ENCODE results near the gene ADAM10. TPM values are rescaled to one million over a fixed set of nuclear protein-coding genes. Genes with fewer than 3 reads are reported as not detected.

The ADAM10 gene
- total RNA-seq, 1 donor from 2014 or later: 50.1 TPM

DNA sequence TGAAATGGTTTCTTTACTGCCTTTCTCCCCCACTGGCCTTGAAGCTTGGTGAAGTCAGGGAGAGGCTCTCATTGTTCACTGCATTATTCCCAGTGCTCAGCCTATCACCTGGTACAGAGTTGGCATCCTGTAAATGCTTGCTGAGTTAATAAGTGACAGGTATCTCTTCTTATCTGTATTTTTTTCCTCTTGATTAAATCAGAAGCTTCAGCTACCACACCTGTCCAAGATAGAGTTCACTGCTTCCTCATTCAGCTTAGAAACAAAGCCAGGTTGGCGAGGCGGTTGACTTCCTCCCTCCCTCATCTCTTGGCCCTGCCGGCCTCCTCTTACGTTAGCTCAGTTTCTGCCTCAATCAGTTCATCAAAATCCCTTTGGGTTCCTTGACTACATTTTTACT, 174.9 kb downstream of the ADAM10 start:
- H3K9ac ChIP-seq (ENCODE audit: low read depth in 1 of 3, low read length in 3 of 3): no peak overlapping the region
- no peaks in the 10 kb centered on the region for H3K36me3 ChIP-seq (ENCODE audit: control insufficient read depth in 3 of 3, insufficient read depth in 3 of 3, low read length in 3 of 3)
- no peak overlapping the region for H3K27ac ChIP-seq (ENCODE audit: low read depth, low read length)
- no peaks in the 10 kb centered on the region for H3K27me3 ChIP-seq (ENCODE audit: control insufficient read depth in 3 of 3, insufficient read depth in 3 of 3, low read length in 3 of 3)
- no peak overlapping the region for H3K4me3 ChIP-seq (ENCODE audit: low read length in 3 of 3)
- H3K9me3 ChIP-seq (ENCODE audit: control insufficient read depth in 3 of 3, low read length in 3 of 3): no peaks in the 10 kb centered on the region
- no peaks in the 10 kb centered on the region for H3K4me1 ChIP-seq (ENCODE audit: control insufficient read depth in 3 of 3, insufficient read depth in 3 of 3, low read length in 3 of 3)

DNA sequence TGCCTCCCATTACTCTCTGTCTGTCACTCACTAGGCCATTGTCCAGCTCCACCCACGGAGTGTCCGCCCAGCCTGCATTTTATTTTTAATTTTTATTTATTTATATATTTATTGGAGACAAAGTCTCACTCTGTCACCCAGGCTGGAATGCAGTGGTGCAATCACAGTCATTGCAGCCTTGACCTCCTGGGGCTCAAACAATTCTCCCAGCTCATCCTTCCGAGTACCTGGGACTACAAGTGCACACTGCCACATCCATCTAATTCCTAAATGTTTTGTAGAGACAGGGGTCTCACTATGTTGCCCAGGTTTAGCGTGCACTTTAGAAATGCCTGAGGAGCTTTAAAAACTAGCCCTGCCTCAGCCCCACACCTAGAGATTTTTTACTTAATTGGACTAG, 176.2 kb downstream of the ADAM10 start:
- no peaks in the 10 kb centered on the region for H3K27me3 ChIP-seq (ENCODE audit: control insufficient read depth in 3 of 3, insufficient read depth in 3 of 3, low read length in 3 of 3)
- no peak overlapping the region for H3K9ac ChIP-seq (ENCODE audit: low read depth in 1 of 3, low read length in 3 of 3)
- no peaks in the 10 kb centered on the region for H3K4me1 ChIP-seq (ENCODE audit: control insufficient read depth in 3 of 3, insufficient read depth in 3 of 3, low read length in 3 of 3)
- H3K9me3 ChIP-seq (ENCODE audit: control insufficient read depth in 3 of 3, low read length in 3 of 3): no peaks in the 10 kb centered on the region
- H3K4me3 ChIP-seq (ENCODE audit: low read length in 3 of 3): no peak overlapping the region
- H3K27ac ChIP-seq (ENCODE audit: low read depth, low read length): no peak overlapping the region
- no peaks in the 10 kb centered on the region for H3K36me3 ChIP-seq (ENCODE audit: control insufficient read depth in 3 of 3, insufficient read depth in 3 of 3, low read length in 3 of 3)

DNA sequence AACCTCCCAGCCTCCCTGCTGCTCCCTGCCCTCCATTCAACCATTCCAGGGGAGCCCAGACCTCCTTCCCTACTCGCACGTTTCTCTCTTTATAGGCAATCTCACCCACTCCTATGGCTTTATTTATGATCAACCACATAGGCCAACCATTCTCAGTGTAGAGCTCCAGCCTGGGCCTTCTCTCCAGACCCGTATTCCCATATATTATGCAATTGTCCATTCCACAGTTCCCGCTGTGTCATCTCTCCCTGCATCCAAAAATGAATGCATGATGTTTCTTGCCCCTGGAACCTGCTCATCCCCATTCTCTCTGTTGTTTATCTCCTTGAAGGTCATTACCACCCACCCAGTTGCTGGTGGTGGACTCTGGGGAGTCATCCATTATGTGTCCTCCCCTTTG, 177.0 kb downstream of the ADAM10 start:
- Histone ChIP-seq H3K9ac (ENCODE audit: low read depth in 1 of 3, low read length in 3 of 3) (no peak overlapping the region), H3K4me3 (ENCODE audit: low read length in 3 of 3) (no peak overlapping the region), H3K36me3 (ENCODE audit: control insufficient read depth in 3 of 3, insufficient read depth in 3 of 3, low read length in 3 of 3) (no peaks in the 10 kb centered on the region), H3K27me3 (ENCODE audit: control insufficient read depth in 3 of 3, insufficient read depth in 3 of 3, low read length in 3 of 3) (no peaks in the 10 kb centered on the region), H3K4me1 (ENCODE audit: control insufficient read depth in 3 of 3, insufficient read depth in 3 of 3, low read length in 3 of 3) (no peaks in the 10 kb centered on the region), H3K9me3 (ENCODE audit: control insufficient read depth in 3 of 3, low read length in 3 of 3) (no peaks in the 10 kb centered on the region), H3K27ac (ENCODE audit: low read depth, low read length) (no peak overlapping the region)

DNA sequence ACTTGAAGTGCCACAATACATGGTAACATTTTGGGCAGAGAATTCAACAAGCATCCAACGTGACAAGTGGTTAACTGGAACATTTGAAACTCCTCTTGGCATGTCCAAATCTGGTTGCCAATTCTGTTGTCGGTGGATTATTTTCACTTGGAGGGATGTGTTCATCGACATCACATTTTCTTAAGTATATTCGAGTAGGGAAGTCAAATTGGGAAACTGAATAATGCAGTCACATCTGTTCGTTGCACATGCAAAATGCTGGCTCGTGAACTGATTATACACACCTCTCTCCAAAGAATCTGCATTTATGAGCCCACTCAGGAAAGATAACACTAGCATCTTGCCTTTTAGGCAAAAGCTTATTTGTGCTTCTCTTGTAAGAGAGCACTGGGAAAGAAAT, 178.0 kb downstream of the ADAM10 start:
- Histone ChIP-seq H3K27me3 (ENCODE audit: control insufficient read depth in 3 of 3, insufficient read depth in 3 of 3, low read length in 3 of 3) (no peaks in the 10 kb centered on the region), H3K36me3 (ENCODE audit: control insufficient read depth in 3 of 3, insufficient read depth in 3 of 3, low read length in 3 of 3) (no peaks in the 10 kb centered on the region), H3K9me3 (ENCODE audit: control insufficient read depth in 3 of 3, low read length in 3 of 3) (no peaks in the 10 kb centered on the region), H3K4me3 (ENCODE audit: low read length in 3 of 3) (no peak overlapping the region), H3K9ac (ENCODE audit: low read depth in 1 of 3, low read length in 3 of 3) (no peak overlapping the region), H3K4me1 (ENCODE audit: control insufficient read depth in 3 of 3, insufficient read depth in 3 of 3, low read length in 3 of 3) (no peaks in the 10 kb centered on the region), H3K27ac (ENCODE audit: low read depth, low read length) (no peak overlapping the region)

DNA sequence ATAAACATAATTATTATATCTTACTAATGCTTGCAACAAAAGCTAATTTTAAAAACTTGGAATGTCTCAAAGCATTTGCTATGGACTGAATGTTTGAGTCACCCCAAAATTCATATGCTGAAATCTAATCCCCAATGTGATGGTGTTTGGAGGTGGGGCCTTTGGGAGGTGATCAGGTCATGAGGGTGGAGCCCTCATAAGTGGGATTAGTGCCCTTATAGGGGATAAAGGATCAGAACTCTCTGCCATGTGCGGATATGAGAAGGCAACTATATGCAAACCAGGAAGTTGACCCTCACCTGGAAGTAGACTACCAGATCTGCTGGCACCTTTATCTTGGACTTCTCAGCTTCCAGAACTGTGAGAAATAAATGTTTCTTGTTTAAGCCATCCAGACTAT, 180.1 kb downstream of the ADAM10 start:
- no peak overlapping the region for H3K9ac ChIP-seq (ENCODE audit: low read depth in 1 of 3, low read length in 3 of 3)
- no peaks in the 10 kb centered on the region for H3K36me3 ChIP-seq (ENCODE audit: control insufficient read depth in 3 of 3, insufficient read depth in 3 of 3, low read length in 3 of 3)
- H3K9me3 ChIP-seq (ENCODE audit: control insufficient read depth in 3 of 3, low read length in 3 of 3): no peaks in the 10 kb centered on the region
- H3K27me3 ChIP-seq (ENCODE audit: control insufficient read depth in 3 of 3, insufficient read depth in 3 of 3, low read length in 3 of 3): no peaks in the 10 kb centered on the region
- H3K4me1 ChIP-seq (ENCODE audit: control insufficient read depth in 3 of 3, insufficient read depth in 3 of 3, low read length in 3 of 3): no peaks in the 10 kb centered on the region
- no peak overlapping the region for H3K4me3 ChIP-seq (ENCODE audit: low read length in 3 of 3)
- H3K27ac ChIP-seq (ENCODE audit: low read depth, low read length): no peak overlapping the region

DNA sequence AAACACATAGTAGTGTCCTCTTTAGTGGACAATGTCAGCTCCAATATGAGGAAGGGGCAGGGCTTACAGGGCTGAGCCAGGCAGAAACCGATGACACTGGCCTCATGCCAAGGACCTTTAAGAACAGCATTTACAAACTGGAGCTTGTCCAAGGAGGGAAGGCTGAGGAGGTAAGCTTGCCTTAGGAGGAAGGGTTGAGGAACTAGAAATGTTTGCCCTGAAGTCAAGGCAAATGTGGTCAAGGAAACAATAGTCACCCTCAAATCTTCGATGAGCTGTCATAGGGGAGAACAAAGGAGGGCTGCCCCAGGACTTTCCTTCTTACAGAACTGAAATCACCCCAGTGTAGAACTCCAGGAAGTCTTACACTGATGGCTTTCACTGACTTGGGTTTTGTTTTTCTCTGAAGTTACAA, 181.3 kb downstream of the ADAM10 start:
- Histone ChIP-seq H3K36me3 (ENCODE audit: control insufficient read depth in 3 of 3, insufficient read depth in 3 of 3, low read length in 3 of 3) (no peaks in the 10 kb centered on the region), H3K4me3 (ENCODE audit: low read length in 3 of 3) (no peak overlapping the region), H3K27ac (ENCODE audit: low read depth, low read length) (no peak overlapping the region), H3K9ac (ENCODE audit: low read depth in 1 of 3, low read length in 3 of 3) (no peak overlapping the region), H3K9me3 (ENCODE audit: control insufficient read depth in 3 of 3, low read length in 3 of 3) (no peaks in the 10 kb centered on the region), H3K4me1 (ENCODE audit: control insufficient read depth in 3 of 3, insufficient read depth in 3 of 3, low read length in 3 of 3) (no peaks in the 10 kb centered on the region), H3K27me3 (ENCODE audit: control insufficient read depth in 3 of 3, insufficient read depth in 3 of 3, low read length in 3 of 3) (no peaks in the 10 kb centered on the region)

DNA sequence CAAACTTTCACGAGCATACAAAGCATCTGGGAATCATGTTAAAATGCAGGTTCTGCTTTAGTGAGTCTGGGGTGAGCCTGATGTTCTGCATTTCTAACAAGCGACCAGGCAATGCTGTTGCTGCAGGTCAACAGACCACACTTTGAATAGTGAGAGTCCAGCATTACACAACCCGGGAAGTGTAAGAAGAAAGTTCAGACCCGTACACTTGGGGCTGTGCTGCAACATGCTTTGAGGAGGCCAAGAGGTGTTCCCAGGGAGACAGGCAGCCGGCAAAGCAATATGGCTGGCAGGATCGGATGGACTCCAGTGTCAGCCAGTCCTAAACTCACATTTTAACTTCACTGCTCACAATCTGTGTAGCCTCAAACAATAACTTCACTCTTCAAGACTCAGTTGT, 183.5 kb downstream of the ADAM10 start:
- no peaks in the 10 kb centered on the region for H3K27me3 ChIP-seq (ENCODE audit: control insufficient read depth in 3 of 3, insufficient read depth in 3 of 3, low read length in 3 of 3)
- no peak overlapping the region for H3K4me3 ChIP-seq (ENCODE audit: low read length in 3 of 3)
- H3K27ac ChIP-seq (ENCODE audit: low read depth, low read length): no peak overlapping the region
- no peak overlapping the region for H3K9ac ChIP-seq (ENCODE audit: low read depth in 1 of 3, low read length in 3 of 3)
- H3K9me3 ChIP-seq (ENCODE audit: control insufficient read depth in 3 of 3, low read length in 3 of 3): no peaks in the 10 kb centered on the region
- H3K4me1 ChIP-seq (ENCODE audit: control insufficient read depth in 3 of 3, insufficient read depth in 3 of 3, low read length in 3 of 3): no peaks in the 10 kb centered on the region
- H3K36me3 ChIP-seq (ENCODE audit: control insufficient read depth in 3 of 3, insufficient read depth in 3 of 3, low read length in 3 of 3): no peaks in the 10 kb centered on the region

DNA sequence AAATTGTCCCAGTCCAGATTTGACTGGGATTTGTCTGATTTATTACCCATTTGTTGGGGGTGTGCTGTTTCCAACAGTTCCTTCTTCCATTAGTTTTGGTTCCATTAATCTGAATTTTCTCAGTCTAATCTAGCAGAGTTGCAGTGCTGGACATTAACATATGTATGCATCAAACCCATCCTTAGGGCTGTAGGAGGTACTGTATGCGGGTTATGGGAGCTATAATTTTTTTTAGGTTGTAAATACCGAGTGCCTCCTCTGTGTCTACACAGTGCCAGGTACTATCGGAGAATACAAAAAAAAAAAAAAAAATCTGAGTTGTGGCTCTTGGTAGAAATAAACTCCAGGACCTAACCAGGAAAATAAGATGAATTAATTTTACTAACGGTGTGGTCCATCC, 183.9 kb downstream of the ADAM10 start:
- Histone ChIP-seq H3K9me3 (ENCODE audit: control insufficient read depth in 3 of 3, low read length in 3 of 3) (no peaks in the 10 kb centered on the region), H3K27ac (ENCODE audit: low read depth, low read length) (no peak overlapping the region), H3K36me3 (ENCODE audit: control insufficient read depth in 3 of 3, insufficient read depth in 3 of 3, low read length in 3 of 3) (no peaks in the 10 kb centered on the region), H3K9ac (ENCODE audit: low read depth in 1 of 3, low read length in 3 of 3) (no peak overlapping the region), H3K4me3 (ENCODE audit: low read length in 3 of 3) (no peak overlapping the region), H3K4me1 (ENCODE audit: control insufficient read depth in 3 of 3, insufficient read depth in 3 of 3, low read length in 3 of 3) (no peaks in the 10 kb centered on the region), H3K27me3 (ENCODE audit: control insufficient read depth in 3 of 3, insufficient read depth in 3 of 3, low read length in 3 of 3) (no peaks in the 10 kb centered on the region)

DNA sequence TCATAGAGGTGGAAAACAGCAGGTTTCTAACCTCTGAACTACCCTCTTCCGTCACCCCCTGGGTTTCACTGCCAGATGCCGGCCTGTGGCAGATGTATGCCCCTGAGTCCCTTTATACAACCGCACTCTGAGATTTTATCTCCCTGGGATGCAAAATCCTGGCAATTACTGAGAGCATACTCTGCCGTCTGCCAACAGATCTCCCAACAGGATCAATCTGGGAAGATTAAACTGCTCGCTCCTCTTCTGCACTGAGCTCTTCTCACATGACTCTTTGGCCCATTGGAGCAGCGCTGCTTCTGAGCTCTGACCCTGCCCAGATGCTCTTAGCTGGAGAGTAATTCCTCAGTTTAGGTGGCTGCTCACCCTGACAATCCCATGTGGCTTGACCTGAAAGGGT, 184.5 kb downstream of the ADAM10 start:
- no peaks in the 10 kb centered on the region for H3K36me3 ChIP-seq (ENCODE audit: control insufficient read depth in 3 of 3, insufficient read depth in 3 of 3, low read length in 3 of 3)
- no peaks in the 10 kb centered on the region for H3K27me3 ChIP-seq (ENCODE audit: control insufficient read depth in 3 of 3, insufficient read depth in 3 of 3, low read length in 3 of 3)
- H3K4me1 ChIP-seq (ENCODE audit: control insufficient read depth in 3 of 3, insufficient read depth in 3 of 3, low read length in 3 of 3): no peaks in the 10 kb centered on the region
- no peak overlapping the region for H3K27ac ChIP-seq (ENCODE audit: low read depth, low read length)
- H3K9ac ChIP-seq (ENCODE audit: low read depth in 1 of 3, low read length in 3 of 3): no peak overlapping the region
- H3K4me3 ChIP-seq (ENCODE audit: low read length in 3 of 3): no peak overlapping the region
- H3K9me3 ChIP-seq (ENCODE audit: control insufficient read depth in 3 of 3, low read length in 3 of 3): no peaks in the 10 kb centered on the region

DNA sequence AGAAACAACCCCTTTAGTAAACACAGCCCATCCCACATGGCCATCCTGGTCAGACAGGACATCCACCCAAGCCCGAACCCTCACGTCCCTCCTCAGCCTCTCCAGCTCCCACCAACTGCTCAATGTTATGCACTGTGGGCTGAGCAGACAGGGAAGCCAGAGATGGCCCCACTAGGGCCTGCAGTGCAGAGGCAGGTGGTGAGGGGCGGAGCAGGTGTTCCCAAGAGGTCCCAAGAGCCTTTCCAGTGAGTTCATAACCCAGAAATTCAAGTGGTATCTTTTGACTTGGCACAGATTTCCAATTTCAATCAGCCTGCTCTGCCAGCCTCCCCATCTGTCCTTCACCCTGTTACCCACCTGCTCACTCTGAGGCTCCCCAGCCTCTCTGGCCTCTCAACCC, 187.4 kb downstream of the ADAM10 start:
- no peaks in the 10 kb centered on the region for H3K27me3 ChIP-seq (ENCODE audit: control insufficient read depth in 3 of 3, insufficient read depth in 3 of 3, low read length in 3 of 3)
- H3K4me1 ChIP-seq (ENCODE audit: control insufficient read depth in 3 of 3, insufficient read depth in 3 of 3, low read length in 3 of 3): no peaks in the 10 kb centered on the region
- no peak overlapping the region for H3K4me3 ChIP-seq (ENCODE audit: low read length in 3 of 3)
- H3K27ac ChIP-seq (ENCODE audit: low read depth, low read length): no peak overlapping the region
- H3K9ac ChIP-seq (ENCODE audit: low read depth in 1 of 3, low read length in 3 of 3): no peak overlapping the region
- no peaks in the 10 kb centered on the region for H3K36me3 ChIP-seq (ENCODE audit: control insufficient read depth in 3 of 3, insufficient read depth in 3 of 3, low read length in 3 of 3)
- no peaks in the 10 kb centered on the region for H3K9me3 ChIP-seq (ENCODE audit: control insufficient read depth in 3 of 3, low read length in 3 of 3)

DNA sequence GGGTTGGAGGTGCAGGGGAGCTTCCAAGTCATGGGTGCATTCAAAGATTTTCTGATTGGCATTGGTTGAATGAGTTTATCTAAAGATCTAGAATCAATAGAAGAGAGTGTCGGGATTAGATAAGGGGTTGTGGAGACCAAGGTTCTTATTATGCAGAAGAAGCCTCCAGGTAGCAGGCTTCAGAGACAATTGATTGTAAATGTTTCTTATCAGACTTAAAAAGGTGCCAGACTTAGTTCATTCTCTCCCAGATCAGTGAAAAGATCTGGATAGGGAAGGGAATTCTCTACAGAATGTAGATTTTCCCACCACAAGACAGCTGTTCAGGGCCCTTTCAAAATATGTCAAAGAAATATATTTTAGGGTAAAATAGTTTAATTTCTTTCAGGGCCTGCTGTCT, 188.2 kb downstream of the ADAM10 start:
- no peaks in the 10 kb centered on the region for H3K27me3 ChIP-seq (ENCODE audit: control insufficient read depth in 3 of 3, insufficient read depth in 3 of 3, low read length in 3 of 3)
- no peaks in the 10 kb centered on the region for H3K36me3 ChIP-seq (ENCODE audit: control insufficient read depth in 3 of 3, insufficient read depth in 3 of 3, low read length in 3 of 3)
- no peaks in the 10 kb centered on the region for H3K4me1 ChIP-seq (ENCODE audit: control insufficient read depth in 3 of 3, insufficient read depth in 3 of 3, low read length in 3 of 3)
- H3K4me3 ChIP-seq (ENCODE audit: low read length in 3 of 3): no peak overlapping the region
- H3K9me3 ChIP-seq (ENCODE audit: control insufficient read depth in 3 of 3, low read length in 3 of 3): no peaks in the 10 kb centered on the region
- no peak overlapping the region for H3K9ac ChIP-seq (ENCODE audit: low read depth in 1 of 3, low read length in 3 of 3)
- H3K27ac ChIP-seq (ENCODE audit: low read depth, low read length): no peak overlapping the region
